Esophagus muscularis mucosa (tissue), 4 donors: ENCODE data around the gene SLC26A2. TPM values are rescaled to one million over a fixed set of nuclear protein-coding genes. Genes with fewer than 3 reads are reported as not detected.

Source experiments
- DNase-seq: peaks from one replicate; pipeline ENCODE4 v3.0.0-alpha.2; 2017; ENCODE audit errors: extremely low spot score
- H3K27ac ChIP-seq, 4 donors: fragments of 200-600 bp; sonication (generic); replicated peaks in 1 of 4; 1 replicate in 3 of 4; 2 replicates in 1 of 4; pipeline ENCODE4 v1.5.1; 2016 to 2019; ENCODE audit warnings: mild to moderate bottlenecking in 1 of 4
- H3K27me3 ChIP-seq, 4 donors: fragments of 200-600 bp; sonication (generic); one replicate each; pipeline versions ENCODE4 v1.5.1 to v1.6.0; 2016 to 2019
- H3K36me3 ChIP-seq, 4 donors: fragments of 200-600 bp; sonication (generic); one replicate each; pipeline ENCODE4 v1.5.1; 2016 to 2019
- H3K4me1 ChIP-seq, 4 donors: fragments of 200-600 bp; sonication (generic); one replicate each; pipeline ENCODE4 v1.5.1; 2016 to 2019
- H3K4me3 ChIP-seq, 4 donors: fragments of 200-600 bp; sonication (generic); 1 replicate in 2 of 4; 2 replicates in 2 of 4; pipeline ENCODE4 v1.5.1; 2016 to 2019; ENCODE audit warnings: mild to moderate bottlenecking in 4 of 4, moderate library complexity in 1 of 4
- H3K9me3 ChIP-seq, 4 donors: fragments of 200-600 bp; sonication (generic); 1 replicate in 3 of 4; 2 replicates in 1 of 4; pipeline ENCODE4 v1.5.1; 2016 to 2019
- EP300 ChIP-seq: sonication (generic); formaldehyde crosslinking; IDR thresholded peaks from one replicate; pipeline ENCODE4 v1.6.1; 2017; ENCODE audit warnings: antibody characterized with exemption
- POLR2A ChIP-seq: fragments of 450-650 bp; IDR thresholded peaks from one replicate; pipeline ENCODE4 v1.6.1; 2017; ENCODE audit warnings: antibody characterized with exemption, moderate library complexity, mild to moderate bottlenecking, low read depth
- POLR2AphosphoS5 ChIP-seq, 2 donors: sonication (generic); formaldehyde crosslinking; IDR thresholded peaks; one replicate each; pipeline ENCODE4 v1.6.1; 2017; ENCODE audit warnings: antibody characterized with exemption in 2 of 2
- WGBS: methylation state at CpG from one replicate; pipeline ENCODE4 v1.1.5; 2018; 5-methylcytosine and 5-hydroxymethylcytosine counted together
- intact Hi-C: fragments of 100-400 bp; cut with DNase I; formaldehyde crosslinking; loops from one replicate; pipeline ENCODE4 v1.15.1; 2023
- total RNA-seq, 4 donors: library from RNA; depleted of rRNA; stranded (reverse); fragments of >200 nt; gene quantifications; one replicate each; pipeline versions ENCODE4 v1.1.0 to v1.2.1, GENCODE V29; 2016
- TF ChIP-seq, protein P1 (sequence below), 3 experiments: fragments of 200-600 bp in 2 of 3; fragments of 450-650 bp in 1 of 3; sonication (generic) in 2 of 3; IDR thresholded peaks; one replicate each; pipeline ENCODE4 v1.5.1; 2017 to 2019; ENCODE audit warnings: antibody characterized with exemption in 3 of 3, mild to moderate bottlenecking in 2 of 3, moderate library complexity in 1 of 3

The SLC26A2 gene
- total RNA-seq, 4 donors from 2014 or later = 7.9 to 9.2 (median 8.0) TPM

DNA sequence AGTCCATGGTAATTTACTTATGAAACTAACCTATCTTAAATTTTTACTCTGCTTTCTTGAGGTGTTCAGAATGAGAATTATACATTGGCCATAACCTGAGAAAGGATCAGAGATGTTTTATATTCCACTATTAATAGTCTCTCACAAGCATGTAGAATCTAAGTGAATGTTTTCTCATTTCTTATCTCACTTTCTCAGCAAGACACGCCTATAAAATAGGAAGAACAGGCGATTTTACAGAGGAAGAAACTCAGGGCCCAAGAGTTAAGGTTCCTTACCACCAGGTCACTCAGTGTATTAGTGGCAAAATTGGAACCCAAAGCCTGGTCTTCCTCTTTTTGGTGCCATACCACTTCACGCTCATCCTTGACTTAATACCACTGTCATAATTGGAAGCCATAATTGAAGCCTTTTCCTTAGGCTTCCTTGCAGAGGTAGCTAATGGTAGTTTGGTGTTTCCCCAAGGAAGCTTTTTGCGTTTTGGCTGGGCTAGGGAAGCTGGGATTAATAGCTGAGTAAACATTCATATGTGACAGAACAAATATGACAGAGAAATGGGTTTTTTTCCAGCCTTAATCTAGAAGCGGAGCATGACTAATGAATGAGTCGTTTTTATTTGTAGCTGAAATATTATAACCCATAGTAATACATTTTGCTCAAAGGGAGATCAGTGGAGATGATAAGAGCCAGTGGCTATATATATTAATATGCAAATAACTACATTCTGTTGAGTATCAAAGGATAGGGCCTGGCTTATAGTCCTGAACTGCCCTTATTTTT, 56.9 kb downstream of the SLC26A2 start:
- TF ChIP-seq, protein P1, sequence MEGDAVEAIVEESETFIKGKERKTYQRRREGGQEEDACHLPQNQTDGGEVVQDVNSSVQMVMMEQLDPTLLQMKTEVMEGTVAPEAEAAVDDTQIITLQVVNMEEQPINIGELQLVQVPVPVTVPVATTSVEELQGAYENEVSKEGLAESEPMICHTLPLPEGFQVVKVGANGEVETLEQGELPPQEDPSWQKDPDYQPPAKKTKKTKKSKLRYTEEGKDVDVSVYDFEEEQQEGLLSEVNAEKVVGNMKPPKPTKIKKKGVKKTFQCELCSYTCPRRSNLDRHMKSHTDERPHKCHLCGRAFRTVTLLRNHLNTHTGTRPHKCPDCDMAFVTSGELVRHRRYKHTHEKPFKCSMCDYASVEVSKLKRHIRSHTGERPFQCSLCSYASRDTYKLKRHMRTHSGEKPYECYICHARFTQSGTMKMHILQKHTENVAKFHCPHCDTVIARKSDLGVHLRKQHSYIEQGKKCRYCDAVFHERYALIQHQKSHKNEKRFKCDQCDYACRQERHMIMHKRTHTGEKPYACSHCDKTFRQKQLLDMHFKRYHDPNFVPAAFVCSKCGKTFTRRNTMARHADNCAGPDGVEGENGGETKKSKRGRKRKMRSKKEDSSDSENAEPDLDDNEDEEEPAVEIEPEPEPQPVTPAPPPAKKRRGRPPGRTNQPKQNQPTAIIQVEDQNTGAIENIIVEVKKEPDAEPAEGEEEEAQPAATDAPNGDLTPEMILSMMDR (IDR thresholded peaks at IDR 0.05) = no peak
- TF ChIP-seq POLR2AphosphoS5 (IDR thresholded peaks at IDR 0.05) = no peak
- TF ChIP-seq EP300 = no peak
- no peak for TF ChIP-seq POLR2A
- no peak for DNase-seq
- no peaks in the 10 kb centered on the region for H3K27me3 ChIP-seq
- intact Hi-C loops = no loop called here
- peaks cover 12 to 19% (median 18%) of the 10 kb centered on the region in 4 donors for H3K4me1 ChIP-seq
- peaks cover 29 to 86% (median 74%) of the 10 kb centered on the region in 4 donors for H3K36me3 ChIP-seq
- no peaks in the 10 kb centered on the region for H3K9me3 ChIP-seq
- WGBS = 77% methylated on average over 6 of the region's 6 CpGs
- H3K27ac ChIP-seq = no peak overlapping the region
- H3K4me3 ChIP-seq = no peak overlapping the region

DNA sequence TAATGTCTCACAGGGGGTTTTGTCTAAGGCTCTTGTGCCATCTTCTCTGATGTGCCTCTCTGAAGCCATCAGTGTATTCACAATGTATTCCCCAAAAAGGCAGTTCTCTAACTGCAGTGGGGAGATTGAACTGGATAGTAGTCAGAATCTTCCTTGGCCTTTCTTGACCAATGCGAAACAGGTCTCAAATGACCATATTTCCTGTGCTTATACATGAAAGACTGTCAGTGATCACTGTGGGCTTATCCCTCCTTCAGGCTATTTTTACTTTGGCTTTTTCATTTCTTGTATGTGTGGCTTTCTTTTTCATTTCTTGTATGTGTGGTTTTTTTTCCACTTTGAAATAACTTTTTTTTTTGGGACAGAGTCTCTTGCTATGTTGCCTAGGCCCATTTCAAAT, 59.7 kb downstream of the SLC26A2 start:
- TF ChIP-seq, protein P1 (IDR thresholded peaks at IDR 0.05) = no peak
- TF ChIP-seq POLR2AphosphoS5 (IDR thresholded peaks at IDR 0.05) (no peak), POLR2A (no peak), EP300 (no peak)
- Histone ChIP-seq H3K27ac (peak overlapping the region in 1 of 4 donors; percentile 4), H3K4me1 (peaks cover 23 to 42% (median 33%) of the 10 kb centered on the region in 4 donors), H3K9me3 (no peaks in the 10 kb centered on the region), H3K27me3 (no peaks in the 10 kb centered on the region), H3K4me3 (no peak overlapping the region), H3K36me3 (peaks cover 9 to 77% (median 62%) of the 10 kb centered on the region in 4 donors)
- intact Hi-C loops = no loop called here
- WGBS = 95% methylated on average over 1 of the region's 1 CpG
- DNase-seq = no peak

DNA sequence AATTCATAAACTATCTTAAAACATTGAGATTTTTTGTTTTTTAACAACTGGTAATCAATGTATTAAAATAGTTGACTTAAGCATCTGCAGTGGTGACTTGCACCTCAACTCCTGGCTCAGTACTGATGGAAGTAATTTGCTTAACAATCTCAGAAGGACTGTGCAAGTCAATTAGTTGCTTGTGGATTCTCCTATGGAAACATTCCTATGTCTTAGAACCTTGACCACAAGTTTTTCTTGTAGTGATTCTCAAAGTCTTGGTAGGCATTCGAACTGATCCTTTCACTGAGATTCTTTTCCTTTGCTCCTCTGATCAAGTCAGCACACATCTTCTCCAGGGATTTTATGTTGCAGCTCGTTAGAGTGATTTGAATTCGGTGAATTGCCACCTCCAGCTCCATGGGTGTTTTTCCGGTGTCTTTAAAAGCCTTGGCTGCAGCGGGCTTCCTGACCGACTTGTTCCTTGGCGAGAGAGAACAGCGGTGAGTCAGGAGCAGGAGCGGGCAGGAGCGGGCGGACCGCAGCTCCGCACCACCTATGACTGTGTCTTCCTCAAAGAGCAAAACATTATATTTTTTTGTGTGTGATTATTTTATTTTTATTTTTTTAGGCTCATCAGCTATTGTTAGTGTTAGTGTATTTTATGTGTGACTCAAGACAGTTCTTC, 61.1 kb downstream of the SLC26A2 start:
- no peak for DNase-seq
- WGBS = 67% methylated on average over 13 of the region's 13 CpGs
- no peak overlapping the region for H3K4me3 ChIP-seq
- H3K27ac ChIP-seq = peak overlapping the region; percentile 18 to 67 (median 47)
- H3K27me3 ChIP-seq = no peaks in the 10 kb centered on the region
- H3K9me3 ChIP-seq = no peaks in the 10 kb centered on the region
- TF ChIP-seq POLR2AphosphoS5 (IDR thresholded peaks at IDR 0.05) = peak in 1 of 2 donors; percentile 30
- TF ChIP-seq POLR2A = no peak
- intact Hi-C loops = no loop called here
- H3K4me1 ChIP-seq = peaks cover 23 to 42% (median 33%) of the 10 kb centered on the region in 4 donors
- peaks cover 20 to 79% (median 66%) of the 10 kb centered on the region in 4 donors for H3K36me3 ChIP-seq

DNA sequence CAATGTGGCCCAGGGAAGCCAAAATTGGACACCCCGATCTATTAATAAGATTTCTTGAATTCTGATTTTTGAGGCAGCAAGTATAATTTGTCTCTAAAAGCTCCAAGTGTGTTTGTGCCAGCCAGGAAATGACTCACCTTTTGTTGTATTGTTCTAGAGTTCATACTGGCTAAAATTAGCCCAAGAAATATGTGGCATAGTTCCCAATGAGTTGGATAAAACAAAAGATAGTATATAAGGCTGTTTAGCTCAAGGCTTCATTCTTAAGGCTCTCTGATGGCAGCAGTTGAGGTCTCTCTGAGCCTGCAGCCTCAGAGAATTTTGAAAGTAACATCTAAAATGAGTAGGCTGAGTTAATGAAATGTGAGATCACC, 61.6 kb downstream of the SLC26A2 start:
- peak in 1 of 2 donors; percentile 20 for TF ChIP-seq POLR2AphosphoS5 (IDR thresholded peaks at IDR 0.05)
- TF ChIP-seq, protein P1 (IDR thresholded peaks at IDR 0.05) = no peak
- no peak for TF ChIP-seq POLR2A
- TF ChIP-seq EP300 = no peak
- Histone ChIP-seq H3K27ac (peak overlapping the region; percentile 18 to 67 (median 47)), H3K4me3 (no peak overlapping the region), H3K36me3 (peaks cover 23 to 81% (median 70%) of the 10 kb centered on the region in 4 donors), H3K27me3 (no peaks in the 10 kb centered on the region), H3K4me1 (peaks cover 23 to 42% (median 33%) of the 10 kb centered on the region in 4 donors), H3K9me3 (no peaks in the 10 kb centered on the region)
- 53% methylated on average over 1 of the region's 1 CpG for WGBS
- intact Hi-C loops = no loop called here
- DNase-seq = no peak

DNA sequence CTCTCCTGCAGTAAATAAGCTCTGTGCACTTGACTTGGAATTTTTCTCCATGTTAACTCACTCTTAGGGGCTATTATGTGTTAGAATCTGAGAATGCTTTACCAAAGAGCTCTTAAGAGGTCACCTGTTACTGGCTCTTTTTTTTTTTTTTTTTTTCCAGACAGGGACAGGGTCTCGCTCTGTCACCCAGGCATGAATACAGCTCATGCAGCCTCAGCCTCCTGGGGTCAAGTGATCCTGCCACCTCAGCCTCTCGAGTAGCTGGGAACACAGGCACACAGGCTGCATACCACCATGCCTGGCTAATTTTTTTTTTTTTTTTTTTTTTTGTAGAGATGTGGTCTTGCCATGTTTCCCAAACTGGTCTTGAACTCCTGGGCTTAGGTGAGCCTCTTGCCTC, 62.1 kb downstream of the SLC26A2 start:
- H3K27ac ChIP-seq = peak overlapping the region; percentile 18 to 67 (median 47)
- intact Hi-C loops = no loop called here
- 88% methylated on average over 2 of the region's 2 CpGs for WGBS
- no peak for DNase-seq
- peaks cover 23 to 42% (median 33%) of the 10 kb centered on the region in 4 donors for H3K4me1 ChIP-seq
- H3K9me3 ChIP-seq = no peaks in the 10 kb centered on the region
- H3K4me3 ChIP-seq = no peak overlapping the region
- H3K36me3 ChIP-seq = peaks cover 23 to 82% (median 70%) of the 10 kb centered on the region in 4 donors
- no peaks in the 10 kb centered on the region for H3K27me3 ChIP-seq
- TF ChIP-seq POLR2A = no peak
- TF ChIP-seq EP300 = no peak
- no peak for TF ChIP-seq POLR2AphosphoS5 (IDR thresholded peaks at IDR 0.05)
- TF ChIP-seq, protein P1 (IDR thresholded peaks at IDR 0.05) = no peak
